Activated CD8-positive, alpha-beta T cell treated with anti-CD3 and anti-CD28 coated beads for 36 hours (primary cell): ENCODE data around the gene SLC25A25. TPM values are rescaled to one million over a fixed set of nuclear protein-coding genes. Genes with fewer than 3 reads are reported as not detected.
A peak's percentile ranks its signal among the peaks of the same experiment; 100 is the strongest.

Source experiments
- ATAC-seq: fragments of 200-7000 bp; cut with Tn5 transposase; one replicate; pipeline ENCODE4 v1.10.0; 2021; ENCODE audit warnings: mild to moderate bottlenecking, moderate library complexity
- CTCF ChIA-PET: fragments of 350-600 bp; sonication (Branson Sonifier 250); formaldehyde crosslinking; loops from one replicate; lab custom pipeline; 2021; ENCODE audit warnings: antibody characterized with exemption; lab: Charles Lee
- POLR2A ChIA-PET: fragments of 350-600 bp; sonication (Branson Sonifier 250); formaldehyde crosslinking; loops from one replicate; lab custom pipeline; 2021; ENCODE audit warnings: antibody characterized with exemption; lab: Charles Lee
- DNase-seq: peaks from one replicate; pipeline ENCODE4 v3.0.0-alpha.2; 2020
- H3K27ac Mint-ChIP-seq: one replicate; pipeline ENCODE4 v1.8.0; 2021; ENCODE audit warnings: mild to moderate bottlenecking, mixed read lengths
- H3K27me3 Mint-ChIP-seq: one replicate; pipeline ENCODE4 v1.8.0; 2021; ENCODE audit warnings: mixed read lengths
- H3K36me3 Mint-ChIP-seq: one replicate; pipeline ENCODE4 v1.8.0; 2021; ENCODE audit warnings: low read depth, mixed read lengths
- H3K4me1 Mint-ChIP-seq: one replicate; pipeline ENCODE4 v1.8.0; 2021; ENCODE audit warnings: low read depth, mixed read lengths
- H3K4me3 Mint-ChIP-seq: one replicate; pipeline ENCODE4 v1.8.0; 2021; ENCODE audit warnings: mild to moderate bottlenecking, moderate library complexity, mixed read lengths
- H3K9me3 Mint-ChIP-seq: one replicate; pipeline ENCODE4 v1.8.0; 2021; ENCODE audit warnings: mixed read lengths
- CTCF ChIP-seq: fragments of 200-600 bp; IDR thresholded peaks from one replicate; pipeline ENCODE4 v1.8.0; 2022; ENCODE audit warnings: antibody characterized with exemption, mild to moderate bottlenecking
- intact Hi-C: fragments of 100-400 bp; cut with micrococcal nuclease; formaldehyde crosslinking; loops from one replicate; pipeline ENCODE4 v1.10.0; 2022
- total RNA-seq, 2 experiments: library from RNA; stranded (reverse); gene quantifications; one replicate each; pipeline ENCODE4 v1.2.3, GENCODE V29; 2021

The SLC25A25 gene
- total RNA-seq, 2 experiments from 2014 or later, result 12.9 to 14.6 TPM

GRCh38 chr9:128149951-128150593, 82.0 kb downstream of the SLC25A25 start:
- Mint-ChIP-seq H3K9me3 (no peaks in the 10 kb centered on the region), H3K27me3 (no peaks in the 10 kb centered on the region), H3K36me3 (no peaks in the 10 kb centered on the region), H3K4me3 (no peak overlapping the region), H3K4me1 (no peaks in the 10 kb centered on the region), H3K27ac (no peak overlapping the region)
- no peak for TF ChIP-seq CTCF
- DNase-seq (no peak), ATAC-seq (no peak)
- ChIA-PET CTCF (interaction anchor here (0.7 kb wide), 2 partner anchors 9 to 10 kb away, joined by 3 read pairs; no protein-coding TSS in a partner anchor), POLR2A (interaction anchor here (1.4 kb wide), 1 partner anchor 10 kb away, joined by 3 read pairs; the partner anchor contains the start of gene BBLN)
- intact Hi-C loops, result no loop called here

- peak; percentile 89 for ATAC-seq
- Mint-ChIP-seq H3K4me3 (no peak overlapping the region), H3K36me3 (no peaks in the 10 kb centered on the region), H3K9me3 (no peaks in the 10 kb centered on the region), H3K4me1 (no peaks in the 10 kb centered on the region), H3K27me3 (no peaks in the 10 kb centered on the region), H3K27ac (no peak overlapping the region)
- POLR2A ChIA-PET, result interaction anchor here (1.4 kb wide), 1 partner anchor 9 kb away, joined by 3 read pairs; the partner anchor contains the start of gene BBLN
- CTCF ChIA-PET, result interaction anchor here (0.6 to 1.1 kb wide), 3 partner anchors 9 to 39 kb away, joined by 3 read pairs; partner anchors contain the start of gene BBLN
- peak; percentile 25 for DNase-seq
- peak; percentile 45 for TF ChIP-seq CTCF
- intact Hi-C loops, result no loop called here
Observed at GRCh38 chr9:128150594-128151308, 82.7 kb downstream of the SLC25A25 start.

GRCh38 chr9:128151309-128152132, 83.5 kb downstream of the SLC25A25 start:
- POLR2A ChIA-PET, result no interaction called here
- H3K4me1 Mint-ChIP-seq, result no peaks in the 10 kb centered on the region

More at GRCh38 chr9:128151309-128152132, 83.5 kb downstream of the SLC25A25 start:
- no peak for ATAC-seq
- no peak overlapping the region for H3K27ac Mint-ChIP-seq
- TF ChIP-seq CTCF, result no peak
- no peak for DNase-seq
- no peaks in the 10 kb centered on the region for H3K9me3 Mint-ChIP-seq
- no peak overlapping the region for H3K4me3 Mint-ChIP-seq
- H3K36me3 Mint-ChIP-seq, result no peaks in the 10 kb centered on the region
- intact Hi-C loops, result no loop called here
- H3K27me3 Mint-ChIP-seq, result no peaks in the 10 kb centered on the region
- CTCF ChIA-PET, result interaction anchor here (0.9 to 1.1 kb wide), 2 partner anchors 23 to 38 kb away, joined by 3 read pairs; no protein-coding TSS in a partner anchor
